Fibroblast of lung (primary cell): Measurements from ENCODE around the gene ARSG.

ENCODE experiments used
- EZH2 ChIP-seq: IDR thresholded peaks from 2 replicates; pipeline ENCODE4 v1.5.1; 2012; ENCODE audit warnings: low read length, control low read depth, mild to moderate bottlenecking; ENCODE audit errors: missing control alignments
- TF ChIP-seq, protein P1 (sequence below), 2 donors: IDR thresholded peaks in 1 of 2; conservative IDR thresholded peaks in 1 of 2; 1 replicate in 1 of 2; 2 replicates in 1 of 2; pipeline ENCODE4 v1.5.1; 2011 to 2012; ENCODE audit warnings: low read length in 2 of 2, control low read depth in 1 of 2, inconsistent platforms in 1 of 2, low read depth in 1 of 2, mild to moderate bottlenecking in 1 of 2

DNA sequence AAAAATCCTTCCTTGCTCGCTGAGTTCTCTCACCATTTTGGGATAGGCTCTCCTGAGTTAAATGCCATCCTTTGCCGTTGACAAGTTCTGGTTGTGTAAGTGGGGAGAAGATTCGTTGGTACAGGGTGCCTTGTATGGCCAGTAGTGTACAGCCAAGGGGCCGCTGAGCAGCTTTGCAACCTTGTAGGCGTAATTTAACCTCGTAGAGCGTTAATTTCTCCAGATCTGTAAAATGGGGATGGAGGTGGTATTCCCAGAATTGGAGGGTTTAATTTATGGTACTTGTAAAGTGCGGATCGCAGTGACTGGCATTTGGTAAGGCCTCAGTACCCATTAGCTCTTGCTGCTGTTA lies 1.4 kb downstream of the ARSG start:
- TF ChIP-seq, protein P1, sequence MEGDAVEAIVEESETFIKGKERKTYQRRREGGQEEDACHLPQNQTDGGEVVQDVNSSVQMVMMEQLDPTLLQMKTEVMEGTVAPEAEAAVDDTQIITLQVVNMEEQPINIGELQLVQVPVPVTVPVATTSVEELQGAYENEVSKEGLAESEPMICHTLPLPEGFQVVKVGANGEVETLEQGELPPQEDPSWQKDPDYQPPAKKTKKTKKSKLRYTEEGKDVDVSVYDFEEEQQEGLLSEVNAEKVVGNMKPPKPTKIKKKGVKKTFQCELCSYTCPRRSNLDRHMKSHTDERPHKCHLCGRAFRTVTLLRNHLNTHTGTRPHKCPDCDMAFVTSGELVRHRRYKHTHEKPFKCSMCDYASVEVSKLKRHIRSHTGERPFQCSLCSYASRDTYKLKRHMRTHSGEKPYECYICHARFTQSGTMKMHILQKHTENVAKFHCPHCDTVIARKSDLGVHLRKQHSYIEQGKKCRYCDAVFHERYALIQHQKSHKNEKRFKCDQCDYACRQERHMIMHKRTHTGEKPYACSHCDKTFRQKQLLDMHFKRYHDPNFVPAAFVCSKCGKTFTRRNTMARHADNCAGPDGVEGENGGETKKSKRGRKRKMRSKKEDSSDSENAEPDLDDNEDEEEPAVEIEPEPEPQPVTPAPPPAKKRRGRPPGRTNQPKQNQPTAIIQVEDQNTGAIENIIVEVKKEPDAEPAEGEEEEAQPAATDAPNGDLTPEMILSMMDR (conservative IDR thresholded peaks at IDR 0.05 in 1 of 2, IDR thresholded peaks at IDR 0.05 in 1 of 2; ENCODE audit: low read depth in 1 of 2, low read length in 2 of 2): no peak
- no peak for TF ChIP-seq EZH2
